Smooth muscle cell (in vitro differentiated cells): ENCODE data around the gene CLRN1. TPM values are rescaled to one million over a fixed set of nuclear protein-coding genes. Genes with fewer than 3 reads are reported as not detected.

Experiments used
- DNase-seq: peaks from one replicate; lab custom pipeline; 2025; ENCODE audit not compliant: unreplicated experiment; lab: John Stamatoyannopoulos, UW
- H2AFZ ChIP-seq: fragments of 200-600 bp; sonication (generic); 2 replicates; pipeline ENCODE4 v1.6.0; 2016; ENCODE audit warnings: antibody characterized with exemption, low read depth, mild to moderate bottlenecking
- H3F3A ChIP-seq: fragments of 200-600 bp; sonication (generic); 2 replicates; pipeline ENCODE4 v1.6.0; 2017; ENCODE audit warnings: antibody characterized with exemption, low read depth
- H3K27ac ChIP-seq: fragments of 200-600 bp; sonication (generic); 2 replicates; pipeline ENCODE4 v1.5.1; 2016; ENCODE audit warnings: low read depth, mild to moderate bottlenecking
- H3K27me3 ChIP-seq: fragments of 200-600 bp; sonication (generic); 2 replicates; pipeline ENCODE4 v1.6.1; 2016; ENCODE audit warnings: low read depth, mild to moderate bottlenecking
- H3K36me3 ChIP-seq: fragments of 200-600 bp; sonication (generic); 2 replicates; pipeline ENCODE4 v1.5.1; 2016; ENCODE audit warnings: low read depth
- H3K4me1 ChIP-seq: fragments of 200-600 bp; sonication (generic); 2 replicates; pipeline ENCODE4 v1.5.1; 2016; ENCODE audit warnings: low read depth
- H3K4me2 ChIP-seq: fragments of 200-600 bp; sonication (generic); 2 replicates; pipeline ENCODE4 v1.6.0; 2016; ENCODE audit warnings: mild to moderate bottlenecking
- H3K4me3 ChIP-seq: fragments of 200-600 bp; sonication (generic); 2 replicates; pipeline ENCODE4 v1.5.1; 2016; ENCODE audit warnings: mild to moderate bottlenecking
- H3K79me2 ChIP-seq: fragments of 200-600 bp; sonication (generic); 2 replicates; pipeline ENCODE4 v1.6.0; 2016; ENCODE audit warnings: low read depth, mild to moderate bottlenecking
- H3K9ac ChIP-seq: fragments of 200-600 bp; sonication (generic); 2 replicates; pipeline ENCODE4 v1.6.0; 2016; ENCODE audit warnings: low read depth
- H3K9me3 ChIP-seq: fragments of 200-600 bp; sonication (generic); replicated peaks from 2 replicates; pipeline ENCODE4 v1.5.1; 2016; ENCODE audit warnings: low read depth
- H4K20me1 ChIP-seq: fragments of 200-600 bp; sonication (generic); 2 replicates; pipeline ENCODE4 v1.6.0; 2016; ENCODE audit warnings: low read depth
- WGBS: methylation state at CpG from one replicate; pipeline ENCODE4 v1.1.7; 2016; ENCODE audit warnings: low lambda C conversion rate; 5-methylcytosine and 5-hydroxymethylcytosine counted together
- polyA plus RNA-seq: library from polyadenylated mRNA; unstranded; fragments of >200 nt; fragmentation: Nextera tagmentation; extraction: Ambion mirVana; gene quantifications from 2 replicates; pipeline ENCODE4 v1.2.1, GENCODE V29; 2016
- total RNA-seq: library from RNA; depleted of rRNA; stranded (reverse); fragments of >200 nt; gene quantifications from 2 replicates; pipeline ENCODE4 v1.2.3, GENCODE V29; 2014
- TF ChIP-seq, protein P1 (sequence below): fragments of 200-600 bp; sonication (generic); IDR thresholded peaks from 2 replicates; pipeline ENCODE4 v1.5.1; 2017; ENCODE audit warnings: borderline replicate concordance, mild to moderate bottlenecking, antibody characterized with exemption; ENCODE audit not compliant: insufficient read depth, poor library complexity, severe bottlenecking

The CLRN1 gene, protein sequence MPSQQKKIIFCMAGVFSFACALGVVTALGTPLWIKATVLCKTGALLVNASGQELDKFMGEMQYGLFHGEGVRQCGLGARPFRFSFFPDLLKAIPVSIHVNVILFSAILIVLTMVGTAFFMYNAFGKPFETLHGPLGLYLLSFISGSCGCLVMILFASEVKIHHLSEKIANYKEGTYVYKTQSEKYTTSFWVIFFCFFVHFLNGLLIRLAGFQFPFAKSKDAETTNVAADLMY
- total RNA-seq (not detected in 2 replicates), polyA plus RNA-seq (not detected in 2 replicates)

DNA sequence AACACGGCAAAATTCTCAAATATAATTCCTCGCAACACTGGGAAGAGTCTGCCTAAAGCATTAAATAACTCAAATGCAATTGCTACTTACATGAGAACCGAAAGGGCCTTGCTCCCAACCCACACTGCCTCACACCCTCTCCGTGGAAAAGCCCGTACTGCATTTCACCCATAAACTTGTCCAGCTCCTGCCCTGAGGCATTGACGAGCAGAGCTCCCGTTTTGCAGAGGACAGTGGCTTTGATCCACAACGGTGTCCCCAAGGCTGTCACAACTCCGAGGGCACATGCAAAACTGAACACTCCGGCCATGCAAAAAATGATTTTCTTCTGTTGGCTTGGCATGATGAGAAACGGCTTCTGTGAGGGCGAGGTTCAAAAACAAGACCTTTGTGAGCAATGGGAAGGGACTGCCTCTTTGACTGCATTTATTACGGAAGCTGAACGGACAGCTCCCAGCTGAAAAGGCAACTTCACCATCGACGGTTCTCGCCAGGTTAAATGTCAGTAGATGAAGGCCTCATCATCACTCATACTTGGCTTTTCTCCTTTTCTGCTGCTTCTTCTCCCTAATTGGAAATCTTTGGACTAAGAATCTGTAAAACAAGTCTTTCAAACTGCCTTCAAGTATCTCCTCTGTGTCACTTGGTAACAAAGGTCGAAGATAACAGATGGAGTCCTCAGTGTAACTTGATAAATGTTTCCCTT, at the start of gene CLRN1:
CLRN1 (minus strand) TSS at position 362 of the 706 bp plus-strand sequence; CDS start at position 343, 19 bp downstream.
- H3K79me2 ChIP-seq = no peaks in the 10 kb centered on the region
- no peaks in the 10 kb centered on the region for H3K27me3 ChIP-seq
- H3K36me3 ChIP-seq = no peaks in the 10 kb centered on the region
- H3K9me3 ChIP-seq = no peaks in the 10 kb centered on the region
- H3K4me3 ChIP-seq = no peak within 1 kb of the TSS
- H2AFZ ChIP-seq = no peak within 1 kb of the TSS
- no peak within 1 kb of the TSS for H3K27ac ChIP-seq
- H4K20me1 ChIP-seq = no peaks in the 10 kb centered on the region
- TF ChIP-seq, protein P1, sequence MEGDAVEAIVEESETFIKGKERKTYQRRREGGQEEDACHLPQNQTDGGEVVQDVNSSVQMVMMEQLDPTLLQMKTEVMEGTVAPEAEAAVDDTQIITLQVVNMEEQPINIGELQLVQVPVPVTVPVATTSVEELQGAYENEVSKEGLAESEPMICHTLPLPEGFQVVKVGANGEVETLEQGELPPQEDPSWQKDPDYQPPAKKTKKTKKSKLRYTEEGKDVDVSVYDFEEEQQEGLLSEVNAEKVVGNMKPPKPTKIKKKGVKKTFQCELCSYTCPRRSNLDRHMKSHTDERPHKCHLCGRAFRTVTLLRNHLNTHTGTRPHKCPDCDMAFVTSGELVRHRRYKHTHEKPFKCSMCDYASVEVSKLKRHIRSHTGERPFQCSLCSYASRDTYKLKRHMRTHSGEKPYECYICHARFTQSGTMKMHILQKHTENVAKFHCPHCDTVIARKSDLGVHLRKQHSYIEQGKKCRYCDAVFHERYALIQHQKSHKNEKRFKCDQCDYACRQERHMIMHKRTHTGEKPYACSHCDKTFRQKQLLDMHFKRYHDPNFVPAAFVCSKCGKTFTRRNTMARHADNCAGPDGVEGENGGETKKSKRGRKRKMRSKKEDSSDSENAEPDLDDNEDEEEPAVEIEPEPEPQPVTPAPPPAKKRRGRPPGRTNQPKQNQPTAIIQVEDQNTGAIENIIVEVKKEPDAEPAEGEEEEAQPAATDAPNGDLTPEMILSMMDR = no peak
- H3K9ac ChIP-seq = no peak within 1 kb of the TSS
- WGBS = 64% methylated on average over 18 of the region's 18 CpGs
- H3K4me1 ChIP-seq = peaks cover 3% of the 10 kb centered on the region
- H3F3A ChIP-seq = no peaks in the 10 kb centered on the region
- DNase-seq = no peak
- H3K4me2 ChIP-seq = no peak within 1 kb of the TSS

DNA sequence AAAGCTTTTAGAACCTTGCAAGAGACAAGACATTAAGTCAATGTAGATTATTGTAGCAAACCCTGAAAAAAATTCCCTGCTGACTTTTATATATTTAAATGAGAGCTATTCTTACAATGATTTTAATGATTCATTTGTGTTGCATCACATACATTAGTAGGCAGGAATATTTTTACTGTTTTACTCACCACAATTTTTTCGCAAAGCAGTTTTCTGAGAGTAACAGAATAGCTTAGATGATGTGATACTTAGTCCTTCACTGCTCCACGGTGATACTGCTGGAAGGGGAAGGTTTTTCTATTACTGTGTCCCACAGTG, 43.9 kb upstream of the CLRN1 start:
- H3K4me1 ChIP-seq = peaks cover 18% of the 10 kb centered on the region
- no peaks in the 10 kb centered on the region for H4K20me1 ChIP-seq
- H3K4me3 ChIP-seq = no peak overlapping the region
- no peak overlapping the region for H3K9ac ChIP-seq
- no peak overlapping the region for H3K27ac ChIP-seq
- H3K27me3 ChIP-seq = peaks cover 23% of the 10 kb centered on the region
- H2AFZ ChIP-seq = no peak overlapping the region
- TF ChIP-seq, protein P1 = no peak
- no peaks in the 10 kb centered on the region for H3K36me3 ChIP-seq
- DNase-seq = no peak
- WGBS = 72% methylated on average over 2 of the region's 2 CpGs
- no peaks in the 10 kb centered on the region for H3K79me2 ChIP-seq
- H3K9me3 ChIP-seq = no peaks in the 10 kb centered on the region
- H3F3A ChIP-seq = no peaks in the 10 kb centered on the region
- peak overlapping the region; percentile 23 for H3K4me2 ChIP-seq

DNA sequence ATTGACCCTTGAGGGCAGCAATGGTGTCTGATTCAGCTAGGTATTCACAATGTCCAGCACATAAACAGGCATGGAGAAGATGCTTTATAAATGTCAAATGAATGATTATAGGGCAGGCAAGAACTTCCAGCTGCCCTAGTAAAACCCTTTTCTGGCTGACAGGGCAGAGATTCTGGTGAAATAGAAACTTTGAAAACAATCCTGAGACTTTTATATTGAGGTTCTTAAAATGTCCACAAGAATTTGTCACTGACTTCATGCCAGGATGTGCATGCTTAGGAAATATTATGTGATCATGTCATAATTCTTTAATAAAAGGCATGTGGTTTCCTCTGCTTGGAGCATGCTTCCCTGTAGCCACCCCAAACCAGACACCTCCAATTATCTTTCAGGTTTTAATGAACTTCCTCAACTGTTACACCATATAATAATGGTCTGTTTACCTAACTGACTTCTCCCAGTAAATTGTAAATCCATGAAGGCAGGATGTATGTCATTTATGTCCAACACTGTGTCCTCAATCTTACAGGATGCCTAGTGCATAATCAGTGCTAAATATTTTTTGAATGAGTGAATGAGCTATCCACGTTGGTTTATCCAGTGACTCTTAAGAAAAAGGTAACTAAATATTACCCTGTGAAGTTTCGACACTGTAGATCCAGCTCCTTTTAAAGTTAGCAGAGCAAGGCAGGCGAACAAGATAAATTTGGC, 43.4 kb upstream of the CLRN1 start:
- H3K27ac ChIP-seq = no peak overlapping the region
- TF ChIP-seq, protein P1 = no peak
- no peaks in the 10 kb centered on the region for H3K36me3 ChIP-seq
- no peak overlapping the region for H3K4me3 ChIP-seq
- no peak overlapping the region for H2AFZ ChIP-seq
- H3K9ac ChIP-seq = no peak overlapping the region
- H3K4me2 ChIP-seq = peak overlapping the region; percentile 23
- no peaks in the 10 kb centered on the region for H3F3A ChIP-seq
- DNase-seq = no peak
- peaks cover 18% of the 10 kb centered on the region for H3K27me3 ChIP-seq
- 70% methylated on average over 3 of the region's 3 CpGs for whole genome bisulfite sequencing
- H4K20me1 ChIP-seq = no peaks in the 10 kb centered on the region
- no peaks in the 10 kb centered on the region for H3K79me2 ChIP-seq
- H3K9me3 ChIP-seq = no peaks in the 10 kb centered on the region
- H3K4me1 ChIP-seq = peaks cover 18% of the 10 kb centered on the region
